Endothelial cell of umbilical vein (primary cell): ENCODE measurements around the gene SSUH2. TPM values are rescaled to one million over a fixed set of nuclear protein-coding genes. Genes with fewer than 3 reads are reported as not detected.

Experiments
- BruUV-seq: library from RNA; stranded (reverse); fragments of 400-500 nt; replicated peaks from 2 replicates; lab custom pipeline; 2021; lab: Mats Ljungman, UMichigan
- CTCF ChIA-PET: fragments of 300-600, 350-600 bp; sonication (Branson Sonifier 250); formaldehyde crosslinking; loops from one replicate; lab custom pipeline; 2021; ENCODE audit warnings: antibody characterized with exemption, inconsistent platforms; lab: Charles Lee
- POLR2A ChIA-PET: fragments of 300-600, 350-600 bp; sonication (Branson Sonifier 250); formaldehyde crosslinking; loops from one replicate; lab custom pipeline; 2021; ENCODE audit warnings: antibody characterized with exemption, inconsistent platforms; lab: Charles Lee
- DNase-seq: peaks from one replicate; pipeline ENCODE4 v3.0.0-alpha.2; 2011; ENCODE audit warnings: low read depth, low spot score
- FAIRE-seq: peaks from 2 replicates; lab custom pipeline; 2011; peaks lifted over from hg19 to GRCh38; lab: Jason Lieb, UNC
- H2AFZ ChIP-seq: 2 replicates; pipeline ENCODE4 v1.6.0; 2012; ENCODE audit warnings: low read depth, low read length, control low read depth, inconsistent platforms
- H3K27ac ChIP-seq: 2 replicates; pipeline ENCODE4 v1.5.1; 2011; ENCODE audit warnings: low read depth, mild to moderate bottlenecking, control low read depth, low read length, moderate library complexity; ENCODE audit not compliant: insufficient read depth
- H3K27me3 ChIP-seq, 2 experiments: 2 replicates each; pipeline versions ENCODE4 v1.6.0 to v1.6.1; 2011; ENCODE audit warnings: low read length in 2 of 2, mixed read lengths in 1 of 2; ENCODE audit not compliant: control insufficient read depth in 2 of 2, insufficient read depth in 2 of 2
- H3K36me3 ChIP-seq, 2 experiments: 2 replicates in 1 of 2; 3 replicates in 1 of 2; pipeline ENCODE4 v1.5.1; 2011; ENCODE audit warnings: low read length in 2 of 2, mild to moderate bottlenecking in 1 of 2, moderate library complexity in 1 of 2; ENCODE audit not compliant: control insufficient read depth in 2 of 2, insufficient read depth in 2 of 2; ENCODE audit errors: extremely low read depth in 1 of 2
- H3K4me1 ChIP-seq: 3 replicates; pipeline ENCODE4 v1.5.1; 2011; ENCODE audit warnings: mild to moderate bottlenecking, low read length; ENCODE audit not compliant: control insufficient read depth, insufficient read depth; ENCODE audit errors: extremely low read depth
- H3K4me2 ChIP-seq: 2 replicates; pipeline ENCODE4 v1.6.1; 2011; ENCODE audit warnings: low read length, control low read depth, mixed read lengths; ENCODE audit not compliant: insufficient read depth
- H3K4me3 ChIP-seq, 3 experiments: fragments of 200-600 bp in 1 of 3; sonication (generic), shearing (Covaris generic) in 1 of 3; replicated peaks in 1 of 3; 2 replicates each; pipeline ENCODE4 v1.5.1; 2011 to 2016; ENCODE audit warnings: control low read depth in 3 of 3, low read length in 3 of 3, mild to moderate bottlenecking in 2 of 3, inconsistent platforms in 1 of 3, low read depth in 1 of 3, moderate library complexity in 1 of 3; ENCODE audit not compliant: insufficient read depth in 1 of 3
- H3K79me2 ChIP-seq: 2 replicates; pipeline ENCODE4 v1.6.0; 2012; ENCODE audit warnings: low read length, inconsistent platforms; ENCODE audit not compliant: control insufficient read depth, insufficient read depth
- H3K9ac ChIP-seq: replicated peaks from 2 replicates; pipeline ENCODE3; 2011; ENCODE audit warnings: low read length, control low read depth; ENCODE audit not compliant: insufficient read depth; ENCODE audit errors: extremely low read depth
- H3K9me1 ChIP-seq: replicated peaks from 3 replicates; pipeline ENCODE4 v1.6.0; 2011; ENCODE audit warnings: mild to moderate bottlenecking, low read length; ENCODE audit not compliant: control insufficient read depth, insufficient read depth; ENCODE audit errors: extremely low read depth
- H3K9me3 ChIP-seq: replicated peaks from 2 replicates; pipeline ENCODE4 v1.5.1; 2012; ENCODE audit warnings: low read length, inconsistent platforms; ENCODE audit not compliant: control insufficient read depth, insufficient read depth
- H4K20me1 ChIP-seq: replicated peaks from 2 replicates; pipeline ENCODE3; 2011; ENCODE audit warnings: mild to moderate bottlenecking, low read length; ENCODE audit not compliant: control insufficient read depth, insufficient read depth; ENCODE audit errors: extremely low read depth
- EZH2 ChIP-seq: IDR thresholded peaks from 2 replicates; pipeline ENCODE4 v1.6.1; 2012; ENCODE audit warnings: borderline replicate concordance, low read depth, mild to moderate bottlenecking, moderate library complexity, low read length, inconsistent platforms; ENCODE audit not compliant: severe bottlenecking
- FOS ChIP-seq: IDR thresholded peaks from 2 replicates; pipeline ENCODE4 v1.6.1; 2011; ENCODE audit warnings: mild to moderate bottlenecking, low read length, moderate library complexity, borderline replicate concordance; ENCODE audit not compliant: insufficient read depth
- JUN ChIP-seq: IDR thresholded peaks from 2 replicates; pipeline ENCODE4 v1.6.1; 2011; ENCODE audit warnings: borderline replicate concordance, low read depth; ENCODE audit not compliant: insufficient read length, insufficient read depth
- MYC ChIP-seq: IDR thresholded peaks from one replicate; pipeline ENCODE4 v1.6.1; 2011; ENCODE audit warnings: mild to moderate bottlenecking, low read depth, low read length
- POLR2AphosphoS5 ChIP-seq: IDR thresholded peaks from 2 replicates; pipeline ENCODE4 v1.6.1; 2012; ENCODE audit warnings: low read depth, mild to moderate bottlenecking, control low read depth, low read length, moderate library complexity; ENCODE audit not compliant: insufficient read depth
- dilution Hi-C: fragments of 300-500 bp; cut with MboI; formaldehyde crosslinking; loops from one replicate; pipeline ENCODE4 v1.15.0; 2019; ENCODE audit warnings: low sequenced_read_pairs; ENCODE audit not compliant: extremely low pct_ligation_motif_present
- intact Hi-C: fragments of 100-400 bp; cut with micrococcal nuclease; formaldehyde crosslinking; loops from one replicate; pipeline ENCODE4 v1.10.0; 2022
- polyA plus RNA-seq, 4 experiments: library from polyadenylated mRNA; depleted of rRNA in 3 of 4; stranded (reverse) in 3 of 4; unstranded in 1 of 4; fragments of >200 nt; gene quantifications; 2 replicates each; pipeline versions ENCODE4 v1.2.1 to v1.2.3, GENCODE V29; 2011 to 2012; ENCODE audit warnings: missing spikeins in 1 of 4
- total RNA-seq: library from RNA; stranded (reverse); gene quantifications from 2 replicates; pipeline ENCODE4 v1.2.3, GENCODE V29; 2021

Gene SSUH2
- total and polyA plus RNA-seq, 2 donors (not counting 3 experiments of a cell fraction or from before 2014, with no cell fraction given) = 0.44 TPM; not detected in 1

GRCh38 chr3:8629151-8630021, 15.2 kb downstream of the SSUH2 start:
- FAIRE-seq = peak; percentile 33
- POLR2A ChIA-PET = no interaction called here
- intact Hi-C loops = no loop called here

GRCh38 chr3:8627949-8628348, 16.6 kb downstream of the SSUH2 start:
- Histone ChIP-seq H3K4me1 (peaks cover 4% of the 10 kb centered on the region), H4K20me1 (no peaks in the 10 kb centered on the region), H3K9me1 (no peaks in the 10 kb centered on the region), H3K27ac (no peak overlapping the region), H3K27me3 (no peaks in the 10 kb centered on the region), H3K9me3 (no peaks in the 10 kb centered on the region), H3K36me3 (no peaks in the 10 kb centered on the region), H3K9ac (no peak overlapping the region), H3K4me3 (no peak overlapping the region), H3K79me2 (no peaks in the 10 kb centered on the region), H2AFZ (no peak overlapping the region), H3K4me2 (no peak overlapping the region)
- no TSS peak for BruUV-seq
- dilution Hi-C loops = no loop called here
- CTCF ChIA-PET = interaction anchor here (4.5 kb wide), 1 partner anchor 184 kb away, joined by 52 read pairs; no protein-coding TSS in a partner anchor
- DNase-seq (no peak), FAIRE-seq (no peak)
- intact Hi-C loops = no loop called here
- POLR2A ChIA-PET = no interaction called here
- TF ChIP-seq MYC (no peak), JUN (no peak)

More at GRCh38 chr3:8629151-8630021, 15.2 kb downstream of the SSUH2 start:
- H3K9ac ChIP-seq = no peak overlapping the region
- H3K9me1 ChIP-seq = no peaks in the 10 kb centered on the region
- H3K27ac ChIP-seq = no peak overlapping the region
- no TSS peak for BruUV-seq
- no peaks in the 10 kb centered on the region for H3K79me2 ChIP-seq
- no peaks in the 10 kb centered on the region for H3K27me3 ChIP-seq
- DNase-seq = peak; percentile 45
- no peaks in the 10 kb centered on the region for H3K36me3 ChIP-seq
- H3K4me2 ChIP-seq = no peak overlapping the region
- H3K4me1 ChIP-seq = no peaks in the 10 kb centered on the region
- no peaks in the 10 kb centered on the region for H3K9me3 ChIP-seq
- no peak overlapping the region for H3K4me3 ChIP-seq
- H4K20me1 ChIP-seq = no peaks in the 10 kb centered on the region
- peak overlapping the region; percentile 26 for H2AFZ ChIP-seq
- TF ChIP-seq MYC (no peak), EZH2 (no peak), JUN (peak; percentile 69), POLR2AphosphoS5 (peak; percentile 42), FOS (peak; percentile 92)
- dilution Hi-C loops = no loop called here
- CTCF ChIA-PET = interaction anchor here (0.7 to 1.5 kb wide), 4 partner anchors 34 to 305 kb away, joined by 3 to 7 read pairs (median 4); no protein-coding TSS in a partner anchor
